ENCODE data around the gene GAS7.

Gene GAS7

DNA sequence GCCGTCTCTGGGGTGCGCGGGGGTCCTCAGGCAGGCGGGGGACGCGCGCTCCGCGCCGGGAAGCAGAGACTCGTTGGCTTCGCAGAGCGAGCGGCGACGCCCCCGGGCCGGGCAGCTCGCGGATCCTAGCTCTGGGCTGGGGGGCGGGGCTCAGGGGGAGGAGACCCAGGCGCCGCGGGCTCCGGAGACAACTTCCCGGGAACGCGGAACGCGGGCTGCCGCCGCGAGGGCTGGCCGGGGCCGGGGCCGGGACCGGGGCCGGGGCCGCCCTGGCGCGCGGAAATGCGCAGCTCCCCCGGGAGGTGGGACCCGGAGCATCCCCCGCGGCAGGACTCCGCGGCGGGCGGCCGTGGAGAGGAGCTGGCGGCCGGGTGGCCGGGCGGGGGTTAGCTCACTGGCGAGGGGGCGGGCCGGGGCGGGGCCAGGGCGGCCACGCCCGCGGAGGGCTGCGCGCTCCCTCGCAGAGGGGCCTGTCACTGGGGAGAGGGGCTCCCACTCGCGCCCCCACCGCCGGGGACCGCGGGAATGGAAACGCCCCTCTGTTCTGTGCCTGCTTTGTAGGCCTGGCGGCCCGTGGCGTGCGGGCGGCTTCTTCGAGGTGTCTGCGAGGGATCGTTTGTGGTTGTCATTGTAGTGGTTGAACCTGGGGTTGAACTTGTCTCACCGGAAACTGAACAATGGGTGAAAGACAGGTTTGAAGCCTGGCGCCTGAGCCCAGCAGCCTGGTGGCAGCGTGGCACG is at the start of gene GAS7:
TSS of gene GAS7 (minus strand) at position 98 of the 741 bp plus-strand sequence.
- no peak for DNase-seq (ENCODE audit: low spot score)

DNA sequence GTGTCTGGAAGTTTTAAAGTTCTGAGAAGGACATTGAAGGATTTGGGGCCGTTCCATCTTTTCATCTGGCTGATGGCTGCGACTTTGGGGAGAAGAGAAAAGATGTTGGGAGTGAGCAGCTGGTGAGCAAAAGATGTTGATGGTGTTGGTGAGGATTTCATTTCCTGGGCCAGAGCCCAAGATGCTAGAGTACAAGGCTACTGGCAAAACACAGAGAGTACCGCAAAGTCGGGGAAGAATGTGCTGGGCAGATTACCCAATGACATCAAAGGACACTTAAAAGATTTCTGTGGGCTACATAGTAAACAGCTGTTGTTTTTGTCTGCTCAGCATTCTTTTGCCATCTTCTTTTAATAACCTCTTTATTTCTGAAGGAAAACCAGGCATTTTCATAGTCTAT is 49.4 kb upstream of the GAS7 start:
- no peak for DNase-seq (ENCODE audit: low spot score)

DNA sequence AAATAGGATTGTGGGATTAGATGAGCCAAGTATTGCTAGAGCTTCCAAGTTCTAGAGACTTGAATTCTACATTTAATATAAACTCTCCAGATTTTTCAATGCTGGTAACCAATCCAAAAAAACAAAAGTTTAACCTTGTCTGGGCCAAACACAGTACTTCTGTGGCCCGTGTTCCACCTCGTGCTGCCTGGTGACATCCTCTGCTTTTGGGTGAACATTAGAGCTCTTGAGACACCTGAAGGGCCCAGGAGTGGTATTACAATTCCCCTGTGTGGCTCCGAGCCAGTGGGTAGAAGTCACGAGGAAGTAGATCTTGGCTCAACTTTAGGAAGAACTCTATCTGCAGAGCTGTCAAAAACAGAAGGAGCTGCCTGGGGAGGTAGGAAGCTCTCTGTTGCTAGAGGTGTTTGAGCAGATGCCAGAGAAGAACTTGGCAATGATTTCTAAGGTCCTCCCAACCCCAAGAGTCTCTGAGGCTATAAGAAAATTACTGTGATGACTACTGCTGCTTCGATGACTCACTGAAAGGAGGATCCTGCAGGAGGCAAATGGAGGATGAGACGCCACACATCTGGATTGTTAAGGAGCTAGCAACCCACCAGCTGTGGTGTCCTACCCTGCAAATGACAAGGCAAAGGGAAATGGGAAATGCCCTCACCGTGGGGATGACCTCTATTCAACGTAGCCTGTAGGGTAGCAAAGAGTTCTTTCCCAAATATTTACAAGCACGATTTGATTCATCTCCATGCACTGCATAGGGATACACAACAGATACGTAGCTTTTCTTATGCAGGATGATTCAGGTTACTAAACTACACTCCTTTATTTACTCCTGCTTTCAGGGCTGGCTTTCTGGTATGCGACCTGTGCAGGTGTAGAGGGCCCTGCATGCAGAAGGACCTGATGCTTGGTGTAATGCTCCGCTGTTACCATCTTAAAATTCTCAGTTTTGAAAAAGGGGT is 45.8 kb upstream of the GAS7 start:
- DNase-seq (ENCODE audit: low spot score): no peak

DNA sequence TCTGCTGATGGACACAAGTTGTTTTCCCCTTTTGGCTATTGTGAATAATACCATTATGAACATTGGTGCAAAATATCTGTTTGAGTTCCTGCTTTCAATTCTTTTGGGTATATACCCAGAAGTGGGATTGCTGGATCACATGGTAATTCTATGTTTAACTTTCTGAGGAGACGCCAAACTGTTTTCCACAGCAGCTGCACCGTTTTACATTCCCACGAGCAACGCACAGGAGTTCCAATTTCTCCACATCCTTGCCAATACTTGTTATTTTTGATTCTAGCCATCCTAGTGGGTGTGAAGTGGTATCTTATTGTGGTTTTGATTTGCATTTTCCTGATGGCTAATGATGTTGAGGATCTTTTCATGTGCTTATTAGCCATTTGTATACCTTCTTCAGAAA is 43.4 kb upstream of the GAS7 start:
- no peak for DNase-seq (ENCODE audit: low spot score)

GRCh38 chr17:10238661-10239060 is 40.3 kb upstream of the GAS7 start:
- DNase-seq (ENCODE audit: low spot score): no peak

- DNase-seq (ENCODE audit: low spot score): no peak
These were observed 35.6 kb upstream of the GAS7 start for GRCh38 chr17:10234033-10234432.

DNA sequence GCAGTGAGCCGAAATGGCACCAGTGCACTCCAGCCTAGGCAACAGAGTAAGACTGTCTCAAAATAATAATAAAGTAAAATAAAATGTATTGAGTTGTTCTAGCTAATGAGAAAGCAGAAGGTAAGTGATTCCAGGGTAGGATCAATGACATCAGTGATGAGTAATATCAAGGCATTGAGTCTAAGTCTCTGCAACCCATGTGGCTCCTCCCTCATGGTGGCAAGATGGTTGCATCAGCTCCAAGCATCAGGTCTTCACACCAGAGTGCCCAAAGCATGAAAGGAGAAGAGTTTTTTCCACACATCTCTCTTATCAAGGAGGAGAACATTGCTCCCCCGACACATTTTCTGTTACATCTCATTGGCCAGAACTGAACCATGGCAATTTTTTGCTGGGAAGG is 34.8 kb upstream of the GAS7 start:
- DNase-seq (ENCODE audit: low spot score): no peak

- no peak for DNase-seq (ENCODE audit: low spot score)
These were observed 30.8 kb upstream of the GAS7 start for GRCh38 chr17:10229181-10229580.

GRCh38 chr17:10226930-10227695 is 28.7 kb upstream of the GAS7 start:
- peak; percentile 12 for DNase-seq (ENCODE audit: low spot score)

DNA sequence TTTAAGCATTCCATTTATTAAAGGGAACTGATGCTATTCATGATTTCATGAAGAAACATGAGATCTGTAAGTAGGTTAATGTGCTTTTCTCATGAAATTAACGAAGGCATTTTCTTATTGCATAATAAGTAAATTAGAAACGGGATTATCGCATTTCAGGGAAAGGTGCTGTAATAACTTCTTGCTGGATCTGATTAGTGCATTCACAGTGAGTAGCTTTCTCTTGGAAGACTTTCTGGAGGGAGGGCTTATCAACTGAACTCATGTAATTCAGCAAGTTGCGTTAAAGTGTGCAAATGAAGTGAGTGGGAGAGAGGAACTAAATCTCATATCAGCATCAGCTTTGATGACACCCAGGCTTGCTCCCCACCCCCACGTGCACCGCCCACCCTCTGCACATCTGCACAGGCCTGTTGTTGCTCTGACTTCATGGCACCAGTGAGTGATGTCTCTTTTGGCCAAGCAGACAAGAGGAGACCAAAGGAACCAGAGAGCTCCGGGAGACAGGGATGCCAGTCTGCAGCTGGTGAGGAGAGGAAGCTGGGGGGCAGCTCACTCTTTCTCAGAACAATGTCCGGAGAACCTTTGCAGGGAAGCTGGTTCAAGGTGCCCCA is 26.3 kb upstream of the GAS7 start:
- DNase-seq (ENCODE audit: low spot score): no peak

DNA sequence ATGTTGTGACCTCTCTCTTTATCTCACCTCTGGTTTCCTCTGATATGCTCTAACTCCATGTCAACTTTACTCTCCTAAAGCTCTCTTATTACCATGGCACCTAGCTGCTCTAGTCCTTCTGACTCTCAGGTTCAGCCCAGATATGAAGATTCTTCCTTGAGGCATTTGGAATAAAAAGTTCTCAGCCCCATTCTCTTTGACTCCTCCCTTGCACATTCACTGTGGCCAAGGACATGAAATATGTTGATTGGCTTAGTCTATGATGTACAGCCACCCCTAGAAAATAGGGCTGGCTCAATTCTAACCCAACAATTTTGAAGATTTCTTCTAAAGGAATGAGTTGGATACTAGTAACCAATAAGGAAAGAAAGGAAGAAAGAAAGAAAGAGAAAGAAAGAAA is 20.8 kb upstream of the GAS7 start:
- DNase-seq (ENCODE audit: low spot score): no peak

- no peak for DNase-seq (ENCODE audit: low spot score)
These were observed 19.5 kb upstream of the GAS7 start for GRCh38 chr17:10217916-10218315.

GRCh38 chr17:10216213-10216938 is 18.0 kb upstream of the GAS7 start:
- no peak for DNase-seq (ENCODE audit: low spot score)

DNA sequence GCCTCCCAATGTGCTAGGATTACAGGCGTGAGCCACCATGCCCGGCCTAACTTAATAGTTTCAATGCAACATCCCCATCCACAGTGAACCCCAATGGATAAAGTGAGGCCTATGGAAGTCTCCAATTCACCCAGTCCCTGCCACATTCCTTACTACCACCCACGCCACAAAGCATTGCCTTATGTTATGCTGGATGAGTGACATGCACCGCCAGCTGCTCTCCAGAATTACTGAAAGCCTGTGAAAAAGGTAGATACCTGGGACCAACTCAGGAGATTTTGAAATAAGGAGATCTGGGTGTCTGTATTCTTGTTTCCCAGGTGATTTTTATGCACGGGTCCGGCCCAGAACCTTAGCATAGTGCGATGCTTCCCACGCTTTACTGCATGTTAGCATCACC is 16.9 kb upstream of the GAS7 start:
- no peak for DNase-seq (ENCODE audit: low spot score)

- DNase-seq (ENCODE audit: low spot score): no peak
These were observed 13.3 kb upstream of the GAS7 start for GRCh38 chr17:10211666-10212065.

DNA sequence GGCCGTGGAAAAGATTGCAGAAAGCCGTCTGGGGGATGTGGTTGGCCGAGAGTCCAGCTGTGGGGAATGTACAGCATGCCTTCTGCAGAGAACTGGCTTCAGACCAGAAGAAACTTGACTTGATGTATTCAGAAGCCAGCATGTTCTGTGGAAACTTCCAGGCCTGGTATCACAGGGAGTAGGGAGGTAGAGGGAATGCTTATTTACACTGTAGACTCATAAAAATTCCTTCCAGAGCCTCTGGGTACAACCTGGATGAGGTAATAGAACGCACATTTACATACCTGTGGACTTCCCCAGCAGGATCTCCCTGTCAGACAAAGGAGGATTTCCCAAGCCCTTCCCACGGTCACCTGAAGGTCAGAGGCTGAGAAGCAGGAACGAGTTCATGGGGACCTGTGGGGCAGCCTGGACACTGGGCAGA is 11.8 kb upstream of the GAS7 start:
- no peak for DNase-seq (ENCODE audit: low spot score)

- DNase-seq (ENCODE audit: low spot score): no peak
These were observed 10.3 kb upstream of the GAS7 start for GRCh38 chr17:10208604-10209193.

DNA sequence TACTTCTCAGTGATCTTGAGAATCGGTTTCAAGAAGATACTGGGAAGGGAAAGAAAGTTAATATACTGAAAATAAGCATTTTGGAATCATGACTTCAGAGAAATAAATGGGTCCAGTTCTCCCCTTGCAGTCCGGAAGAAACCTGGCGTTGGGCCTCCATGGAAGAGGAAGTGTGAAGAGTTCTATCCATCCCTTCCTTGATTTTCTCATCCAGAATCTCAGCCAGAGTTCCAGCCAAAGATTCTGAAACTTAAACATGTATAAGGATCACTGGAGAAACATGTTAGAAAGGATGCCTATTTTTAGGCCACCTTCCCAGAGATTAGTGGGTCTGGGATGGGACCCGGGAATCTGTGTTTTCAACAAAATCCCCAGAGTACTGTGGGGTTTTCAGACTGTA is 8.7 kb upstream of the GAS7 start:
- no peak for DNase-seq (ENCODE audit: low spot score)

- no peak for DNase-seq (ENCODE audit: low spot score)
These were observed 7.3 kb upstream of the GAS7 start for GRCh38 chr17:10205549-10206185.

DNA sequence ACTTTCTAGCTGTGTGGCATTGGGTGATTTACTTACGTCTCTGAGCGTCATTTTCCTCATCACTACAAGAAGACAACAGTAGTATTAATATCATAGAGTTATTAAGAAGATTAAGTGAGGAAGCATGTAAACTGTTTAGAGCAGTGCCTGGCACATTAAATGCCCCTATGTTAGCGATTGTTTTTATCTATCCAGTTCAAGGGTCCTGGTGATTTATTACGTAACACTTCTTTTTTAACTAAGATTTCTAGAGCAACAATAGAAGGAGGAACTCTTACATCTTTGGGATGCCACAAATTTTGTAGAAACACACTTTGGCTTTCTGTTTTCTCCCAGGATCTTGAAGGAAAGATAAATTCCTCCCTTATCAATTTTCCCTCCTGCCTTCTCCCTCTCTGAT is 3.3 kb upstream of the GAS7 start:
- DNase-seq (ENCODE audit: low spot score): no peak

All from hematopoietic multipotent progenitor cell treated with erythropoietin and hydrocortisone succinate and interleukin-3 and kit ligand, for 15 days (in vitro differentiated cells).